ENCODE data around the gene IL4I1. TPM values are rescaled to one million over a fixed set of nuclear protein-coding genes. Genes with fewer than 3 reads are reported as not detected.
A peak's percentile ranks its signal among the peaks of the same experiment; 100 is the strongest.

IL4I1 gene
- total RNA-seq, 1 experiment from 2014 or later, result 0.61 TPM

DNA sequence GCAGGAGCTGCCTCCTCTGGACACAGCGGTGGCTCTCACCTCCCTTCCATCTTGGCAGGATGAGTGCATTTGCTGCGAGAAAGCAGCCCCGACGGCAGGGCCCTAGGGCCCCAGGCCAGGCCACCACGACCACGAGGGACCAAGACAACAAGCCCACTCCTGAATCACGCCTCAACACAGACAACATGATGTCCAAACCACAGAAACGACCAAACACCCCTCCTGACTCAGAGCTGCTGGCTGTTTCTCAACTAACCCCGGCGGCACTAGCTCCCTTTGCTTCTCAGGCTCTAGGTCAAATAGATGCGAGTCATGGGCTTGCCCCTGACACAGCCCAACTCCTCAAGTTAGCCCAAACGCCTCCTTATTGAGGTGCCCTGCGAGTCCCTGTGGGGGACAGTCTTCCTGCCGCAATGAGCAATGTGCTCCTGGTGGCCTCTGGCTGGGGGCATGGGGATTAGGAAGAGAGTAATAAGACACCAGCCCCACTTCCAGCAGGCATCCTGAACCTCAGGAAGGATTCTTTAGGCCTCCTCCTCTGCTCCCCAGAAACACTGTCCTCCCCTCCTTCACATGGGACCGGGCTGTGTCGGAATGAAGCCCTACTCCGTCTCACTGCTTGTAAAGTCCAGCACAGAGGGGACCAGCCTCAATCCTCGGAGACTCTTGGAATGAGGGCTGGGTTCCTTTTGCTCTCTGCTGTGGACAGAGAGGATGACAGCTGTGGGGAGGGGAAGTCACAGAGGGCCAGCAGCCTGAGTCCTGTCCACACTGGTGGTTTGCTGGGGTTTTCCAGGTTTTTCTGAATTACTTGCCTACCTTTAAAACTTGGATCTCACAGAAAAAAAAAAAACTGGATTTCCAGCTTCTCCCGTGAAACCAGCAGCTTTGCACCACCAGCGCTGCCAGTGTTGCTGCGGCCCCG lies 25.4 kb upstream of the IL4I1 start:
- Histone ChIP-seq H2BK12ac (ENCODE audit: insufficient read length, low read depth, low read length) (no peak overlapping the region), H3K4me2 (ENCODE audit: insufficient read depth, insufficient read length, low read length) (no peak overlapping the region), H3K79me1 (ENCODE audit: insufficient read depth, low read depth, low read length, poor library complexity, severe bottlenecking) (peaks cover 6% of the 10 kb centered on the region), H3K9me3 (ENCODE audit: control insufficient read depth, low read depth, low read length) (no peaks in the 10 kb centered on the region), H2AFZ (ENCODE audit: low read length) (no peak overlapping the region), H2BK5ac (ENCODE audit: insufficient read length, low read length) (no peak overlapping the region), H2BK120ac (ENCODE audit: low read depth, low read length, poor library complexity, severe bottlenecking) (no peak overlapping the region), H3K4me1 (ENCODE audit: insufficient read depth, low read length) (no peaks in the 10 kb centered on the region), H3K79me2 (ENCODE audit: insufficient read depth, low read length) (peaks cover 32% of the 10 kb centered on the region; the same call in 1 of the 2 replicates), H2BK20ac (ENCODE audit: low read depth, low read length, poor library complexity, severe bottlenecking) (no peak overlapping the region), H3K23ac (ENCODE audit: insufficient read length, low read depth, low read length) (no peak overlapping the region), H2BK15ac (ENCODE audit: low read depth, low read length) (no peak overlapping the region), H4K91ac (ENCODE audit: insufficient read length, low read depth, low read length) (no peak overlapping the region), H3K9ac (ENCODE audit: extremely low read depth, insufficient read length, low read length) (no peak overlapping the region), H3K56ac (ENCODE audit: insufficient read length, low read depth, low read length) (no peak overlapping the region), H2AK5ac (ENCODE audit: insufficient read length, low read length) (no peak overlapping the region), H4K20me1 (ENCODE audit: control insufficient read depth, insufficient read depth, insufficient read length) (peaks cover 4% of the 10 kb centered on the region), H4K5ac (ENCODE audit: insufficient read length, low read depth, low read length) (no peak overlapping the region), H3T11ph (ENCODE audit: low read length) (no peak overlapping the region), H3K14ac (ENCODE audit: insufficient read depth, low read length) (no peak overlapping the region), H4K8ac (replicated peaks; ENCODE audit: insufficient read length, low read depth, low read length) (no peak overlapping the region), H3K27me3 (ENCODE audit: insufficient read depth, low read length) (no peaks in the 10 kb centered on the region), H3K4ac (ENCODE audit: low read depth, low read length) (no peak overlapping the region), H3K18ac (ENCODE audit: insufficient read length, low read depth, low read length) (no peak overlapping the region), H3K27ac (ENCODE audit: insufficient read length, low read depth, low read length) (no peak overlapping the region), H3K23me2 (ENCODE audit: insufficient read length, low read depth, low read length, poor library complexity, severe bottlenecking) (no peaks in the 10 kb centered on the region)
- TF ChIP-seq, protein P1, sequence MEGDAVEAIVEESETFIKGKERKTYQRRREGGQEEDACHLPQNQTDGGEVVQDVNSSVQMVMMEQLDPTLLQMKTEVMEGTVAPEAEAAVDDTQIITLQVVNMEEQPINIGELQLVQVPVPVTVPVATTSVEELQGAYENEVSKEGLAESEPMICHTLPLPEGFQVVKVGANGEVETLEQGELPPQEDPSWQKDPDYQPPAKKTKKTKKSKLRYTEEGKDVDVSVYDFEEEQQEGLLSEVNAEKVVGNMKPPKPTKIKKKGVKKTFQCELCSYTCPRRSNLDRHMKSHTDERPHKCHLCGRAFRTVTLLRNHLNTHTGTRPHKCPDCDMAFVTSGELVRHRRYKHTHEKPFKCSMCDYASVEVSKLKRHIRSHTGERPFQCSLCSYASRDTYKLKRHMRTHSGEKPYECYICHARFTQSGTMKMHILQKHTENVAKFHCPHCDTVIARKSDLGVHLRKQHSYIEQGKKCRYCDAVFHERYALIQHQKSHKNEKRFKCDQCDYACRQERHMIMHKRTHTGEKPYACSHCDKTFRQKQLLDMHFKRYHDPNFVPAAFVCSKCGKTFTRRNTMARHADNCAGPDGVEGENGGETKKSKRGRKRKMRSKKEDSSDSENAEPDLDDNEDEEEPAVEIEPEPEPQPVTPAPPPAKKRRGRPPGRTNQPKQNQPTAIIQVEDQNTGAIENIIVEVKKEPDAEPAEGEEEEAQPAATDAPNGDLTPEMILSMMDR (conservative IDR thresholded peaks at IDR 0.05), result no peak
- H3K27me3 Mint-ChIP-seq (ENCODE audit: low read depth), result no peaks in the 10 kb centered on the region
- no peaks in the 10 kb centered on the region for H3K9me3 Mint-ChIP-seq
- 0 out of 5 replicates have a peak overlapping the region, but pooled peaks of 1 of the 2 experiments have one; percentile 10 for H3K4me3 Mint-ChIP-seq
- peak overlapping the region; percentile 70 to 92 (median 89); a peak in 5 of 7 replicates for H3K27ac Mint-ChIP-seq
- peaks cover 22 to 47% of the 10 kb centered on the region in 2 experiments for H3K4me1 Mint-ChIP-seq
- DNase-seq, result no peak
- peaks cover 54 to 88% (median 85%) of the 10 kb centered on the region in 3 experiments; a peak in 6 of 7 replicates for H3K36me3 Mint-ChIP-seq (ENCODE audit: insufficient read depth in 1 of 3, low read depth in 3 of 3)
- whole genome bisulfite sequencing (ENCODE audit: extremely low coverage, insufficient read length, low lambda C conversion rate), result no CpG with 5 or more reads among the region's 22 CpGs

Measured in H9 (cell line).